Epidermal melanocyte (primary cell): ENCODE results near the gene TLX1.
A peak's percentile ranks its signal among the peaks of the same experiment; 100 is the strongest.

Experiments
- DNase-seq: peaks from one replicate; pipeline ENCODE4 v3.0.0; 2011; ENCODE audit warnings: low spot score; ENCODE audit not compliant: insufficient read length

The TLX1 gene

DNA sequence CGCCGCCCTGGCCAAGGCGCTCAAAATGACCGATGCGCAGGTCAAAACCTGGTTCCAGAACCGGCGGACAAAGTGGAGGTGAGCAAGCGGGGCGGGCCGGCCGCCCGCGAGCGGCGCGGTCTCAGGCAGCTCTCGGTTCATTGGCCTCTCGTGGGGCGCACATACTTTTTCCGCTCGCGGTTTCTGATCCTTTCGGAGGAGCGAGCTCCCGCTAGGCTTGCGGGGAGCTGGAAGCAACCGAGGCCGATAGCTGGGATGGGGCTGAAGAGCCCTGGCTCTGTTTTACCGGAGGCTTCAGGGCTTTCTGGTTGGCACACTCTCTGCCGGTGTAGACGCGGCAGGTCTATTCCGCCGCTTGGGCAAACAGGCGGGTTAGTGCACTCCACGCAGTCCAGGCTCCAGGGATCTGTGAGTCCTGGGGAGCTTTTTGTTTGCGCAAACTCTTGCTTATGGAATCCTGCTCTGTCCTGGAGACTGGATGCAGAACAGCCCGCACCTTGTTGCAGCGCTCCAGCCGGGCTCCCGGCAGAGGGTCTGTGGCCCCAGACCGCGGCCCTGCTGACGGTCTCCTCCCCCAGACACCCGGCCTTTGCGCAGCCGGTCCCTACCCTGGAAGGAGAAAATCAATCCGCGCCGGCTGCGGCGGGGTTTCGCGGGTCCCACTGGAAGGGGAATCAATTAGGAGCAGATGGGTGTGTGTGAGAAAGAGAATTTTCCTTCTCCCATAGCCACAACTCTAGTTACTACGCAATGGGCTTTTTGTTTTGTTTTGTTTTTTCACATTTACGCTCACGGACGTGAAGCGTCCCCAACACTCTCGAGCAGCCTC, 3.4 kb downstream of the TLX1 start:
- DNase-seq = no peak

DNA sequence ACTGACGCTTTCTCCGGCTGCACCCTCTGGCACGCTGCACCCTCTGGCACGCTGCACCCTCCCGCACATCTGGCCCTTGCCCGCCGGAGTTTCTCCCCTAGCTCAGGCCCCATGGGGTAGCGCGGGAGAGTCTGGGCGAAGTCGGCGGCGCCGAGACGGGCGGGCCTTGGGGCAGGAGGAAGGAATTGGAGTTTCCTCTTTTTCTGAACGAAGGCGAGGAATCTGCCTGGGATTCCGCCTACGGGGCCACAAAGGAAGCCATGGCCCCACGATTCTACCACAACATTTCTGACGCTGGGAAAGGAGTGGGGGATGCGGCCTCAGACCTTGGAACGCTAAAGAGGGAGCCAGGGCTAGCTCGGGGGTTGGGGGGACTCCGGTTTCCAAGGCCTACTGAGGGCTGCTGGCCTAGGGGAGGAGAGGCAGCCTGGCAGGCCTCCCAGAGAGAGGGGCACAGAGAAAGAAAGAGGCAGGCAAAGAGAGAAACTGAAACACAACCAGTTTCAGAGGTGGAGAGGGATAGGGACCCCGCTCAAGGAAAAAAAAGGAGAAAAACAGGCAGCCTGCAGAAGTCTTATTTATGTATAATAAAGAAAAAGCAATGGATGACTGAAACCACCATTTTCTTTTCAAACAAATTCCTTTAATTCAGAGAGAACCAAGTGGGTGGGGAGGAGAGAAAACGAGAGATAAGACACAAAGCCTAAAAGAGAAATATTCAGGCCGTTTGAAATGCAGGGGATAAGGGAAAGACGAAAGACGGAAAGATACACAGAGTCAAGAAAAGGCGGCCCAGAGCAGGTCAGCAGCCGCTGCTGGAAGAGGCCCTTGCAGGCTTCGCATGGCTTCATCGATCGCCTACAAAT, 4.3 kb downstream of the TLX1 start:
- no peak for DNase-seq

DNA sequence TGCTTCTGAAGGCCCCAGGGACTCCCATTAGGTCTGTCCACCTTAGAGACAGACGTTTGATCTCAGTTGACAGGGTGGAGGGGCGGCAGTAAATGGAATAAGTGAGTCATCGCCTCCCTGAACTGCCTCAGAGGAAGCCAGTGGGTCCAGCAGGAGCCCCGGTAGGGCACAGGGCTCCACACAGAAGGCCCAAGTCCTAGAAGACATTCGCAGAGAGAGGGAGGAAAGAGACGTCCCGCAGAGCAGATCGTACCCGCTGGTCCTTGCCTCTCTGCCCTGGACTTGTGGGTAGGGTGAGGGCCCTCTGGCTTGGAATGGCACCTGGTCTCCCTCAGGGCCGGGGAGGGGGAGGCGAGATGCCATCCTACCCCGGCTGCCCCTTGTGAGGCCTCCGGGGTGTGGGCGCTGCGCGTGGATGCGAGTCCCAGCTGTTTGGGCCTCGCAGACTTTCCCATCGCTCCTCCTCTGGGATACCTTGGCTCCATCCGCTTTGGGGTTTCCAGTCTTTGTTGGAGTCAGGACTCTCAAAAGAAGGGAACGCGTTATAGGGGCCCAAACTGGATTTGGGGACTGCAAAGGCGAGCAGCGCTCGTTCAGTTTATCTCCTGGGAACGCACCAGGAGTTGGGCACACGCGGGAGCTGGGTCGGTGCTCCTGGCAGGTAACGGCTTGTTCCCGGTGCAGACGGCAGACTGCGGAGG, 5.1 kb downstream of the TLX1 start:
- DNase-seq = no peak

DNA sequence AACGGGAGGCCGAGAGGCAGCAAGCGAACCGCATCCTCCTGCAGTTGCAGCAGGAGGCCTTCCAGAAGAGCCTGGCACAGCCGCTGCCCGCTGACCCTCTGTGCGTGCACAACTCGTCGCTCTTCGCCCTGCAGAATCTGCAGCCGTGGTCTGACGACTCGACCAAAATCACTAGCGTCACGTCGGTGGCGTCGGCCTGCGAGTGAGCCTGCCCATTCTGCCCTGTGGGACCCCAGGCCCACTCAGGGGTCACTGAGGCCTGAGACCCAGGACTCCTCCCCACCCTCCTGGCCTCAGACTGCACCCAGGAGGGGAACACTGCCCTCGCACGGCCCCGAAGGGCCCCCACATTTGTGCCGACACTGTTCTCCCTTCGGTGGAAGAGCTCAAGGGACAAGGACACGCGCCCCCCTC, 5.6 kb downstream of the TLX1 start:
- no peak for DNase-seq

DNA sequence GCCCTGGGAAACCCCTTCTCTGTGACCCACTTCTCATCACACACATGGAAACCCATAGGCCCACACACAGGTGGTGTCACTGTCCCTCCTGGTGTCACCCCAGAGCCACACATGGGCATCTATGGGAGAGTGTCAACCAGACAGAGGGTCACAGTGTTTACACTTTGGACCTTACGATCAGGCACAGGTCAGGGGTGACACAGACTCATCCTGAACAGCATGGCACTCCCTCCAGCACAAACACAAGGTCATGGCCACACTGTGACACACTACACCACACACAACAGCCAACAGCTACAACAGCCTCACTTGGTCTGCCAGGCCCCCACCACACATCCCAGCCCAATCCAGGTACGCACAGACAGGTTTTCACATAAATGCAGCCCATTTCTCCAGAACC, 6.2 kb downstream of the TLX1 start:
- DNase-seq = no peak

DNA sequence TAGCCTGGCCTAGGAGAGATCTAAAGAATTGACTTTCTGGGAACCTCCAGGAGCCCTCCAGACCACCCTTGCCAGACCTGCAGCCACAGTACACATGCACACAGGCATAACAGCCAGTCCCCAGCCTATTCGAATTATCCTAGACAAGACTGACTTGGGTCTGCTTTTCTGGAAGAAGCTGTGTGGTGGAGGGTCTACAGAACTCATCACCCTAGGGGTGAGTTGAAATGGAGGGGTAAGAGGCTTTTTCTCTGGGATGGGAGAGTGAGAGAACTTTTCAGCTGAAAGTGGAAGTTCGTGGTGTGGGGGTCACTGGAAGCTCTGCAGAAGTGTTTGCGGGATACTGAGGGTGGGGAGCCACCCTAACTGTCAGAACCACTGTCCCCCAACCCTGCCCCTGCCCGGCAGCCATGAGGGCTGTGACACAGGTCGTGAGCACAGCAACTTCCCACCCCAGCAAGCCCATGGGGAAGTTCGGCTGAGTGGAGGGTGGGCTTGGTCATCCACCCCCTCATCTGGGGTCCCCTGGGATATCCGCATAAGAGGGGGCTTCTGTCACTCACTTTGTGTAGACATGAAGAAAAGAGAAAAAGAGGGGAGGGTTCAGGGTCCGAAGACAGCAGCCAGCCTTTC, 7.8 kb downstream of the TLX1 start:
- no peak for DNase-seq

DNA sequence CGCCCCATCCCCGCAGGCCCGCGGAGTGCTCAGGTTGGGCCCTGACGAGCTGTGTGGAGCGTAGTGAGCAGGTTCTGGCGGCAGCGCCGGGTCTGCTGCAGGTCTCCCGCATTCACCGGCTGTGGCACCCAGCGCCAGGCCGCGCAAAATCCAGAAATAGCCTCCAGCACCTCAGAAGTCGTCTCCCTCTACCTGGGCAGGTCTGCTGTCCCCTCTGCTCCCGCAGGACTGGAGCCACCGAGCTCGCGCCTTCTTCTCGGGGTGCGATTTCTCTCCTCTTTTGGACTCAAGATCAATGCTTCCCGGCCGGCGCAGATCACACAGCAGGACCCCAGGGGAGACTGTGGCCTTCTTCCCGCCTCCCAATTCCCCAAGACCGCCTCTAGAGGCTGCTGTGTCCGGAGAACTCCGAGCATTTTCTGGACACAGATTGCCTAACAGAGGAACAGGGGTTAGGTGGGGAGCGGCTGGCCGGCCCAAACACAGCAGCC, 8.4 kb downstream of the TLX1 start:
- no peak for DNase-seq

DNA sequence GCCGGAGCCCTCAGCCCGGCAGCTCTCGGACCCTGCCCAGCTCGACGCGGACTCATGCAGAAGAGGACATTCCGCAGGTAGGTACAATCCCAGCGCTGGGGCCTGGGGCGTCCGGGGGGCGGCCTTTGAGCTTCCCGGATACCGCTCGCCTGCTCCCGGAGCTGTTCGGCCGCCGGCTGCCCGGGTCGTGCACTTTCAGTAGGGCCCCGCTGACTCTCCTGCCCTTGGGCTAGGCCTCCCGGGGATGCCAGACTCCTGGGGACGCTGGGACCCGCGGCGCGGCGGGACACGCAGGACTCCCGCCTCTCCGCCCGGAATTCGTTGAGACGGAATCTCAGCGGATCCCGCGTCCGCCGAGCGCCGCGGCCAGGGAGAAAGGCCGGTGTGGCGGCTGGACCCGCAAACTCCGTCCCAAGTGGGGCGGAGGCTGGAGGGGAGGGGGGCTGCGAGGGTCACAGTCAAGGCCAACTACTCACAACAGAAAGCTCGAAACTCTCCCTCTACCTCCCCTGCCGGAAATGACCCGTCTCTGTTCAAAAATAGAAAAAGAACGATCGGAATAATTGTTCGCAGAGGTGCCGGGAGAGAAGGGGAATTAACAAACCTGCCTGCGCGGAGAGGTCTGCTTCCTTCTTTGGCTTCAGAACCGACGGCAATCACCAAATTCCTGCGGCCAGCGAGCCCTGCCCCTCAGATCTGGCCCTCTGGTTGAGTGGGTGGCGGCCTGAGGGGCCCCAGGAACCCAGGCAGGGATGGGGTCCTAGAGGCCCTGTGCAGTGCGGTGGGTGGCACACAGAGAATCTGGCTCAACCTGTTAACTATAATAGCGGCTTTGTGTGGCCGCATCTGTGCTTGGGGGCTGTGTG, 9.2 kb downstream of the TLX1 start:
- no peak for DNase-seq

DNA sequence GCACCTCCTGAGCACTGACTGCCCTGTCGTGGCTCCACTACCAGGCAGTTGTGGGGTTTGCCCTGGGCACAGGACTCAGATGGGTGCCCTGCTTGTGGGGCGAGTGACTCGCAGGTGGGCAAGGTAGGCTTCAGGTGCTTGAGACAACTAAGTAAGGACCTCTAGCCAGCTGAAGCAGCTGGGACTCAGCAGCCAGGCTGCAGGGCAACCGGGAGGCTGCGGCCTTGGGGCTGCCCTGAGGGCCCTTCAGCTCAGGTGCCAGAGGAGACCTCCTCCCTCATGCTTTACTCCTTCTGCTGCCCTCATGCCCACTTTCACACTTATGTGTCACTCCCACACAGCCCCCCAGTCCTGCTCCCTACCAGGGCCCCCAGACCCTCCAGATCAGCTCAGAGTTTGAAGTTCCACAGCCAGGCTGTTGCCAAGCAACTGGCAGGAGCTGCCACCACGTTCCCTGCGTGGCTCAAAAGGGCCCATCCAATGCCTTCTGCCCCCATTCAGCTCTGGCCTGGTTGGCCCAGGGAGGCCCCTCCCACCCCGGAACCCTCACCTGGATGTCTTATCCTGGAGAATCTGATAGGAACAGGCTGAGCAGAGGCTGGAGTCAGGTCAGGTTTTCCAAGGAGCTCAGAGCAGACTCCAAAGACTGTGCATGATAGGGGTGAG, 10.0 kb downstream of the TLX1 start:
- no peak for DNase-seq

DNA sequence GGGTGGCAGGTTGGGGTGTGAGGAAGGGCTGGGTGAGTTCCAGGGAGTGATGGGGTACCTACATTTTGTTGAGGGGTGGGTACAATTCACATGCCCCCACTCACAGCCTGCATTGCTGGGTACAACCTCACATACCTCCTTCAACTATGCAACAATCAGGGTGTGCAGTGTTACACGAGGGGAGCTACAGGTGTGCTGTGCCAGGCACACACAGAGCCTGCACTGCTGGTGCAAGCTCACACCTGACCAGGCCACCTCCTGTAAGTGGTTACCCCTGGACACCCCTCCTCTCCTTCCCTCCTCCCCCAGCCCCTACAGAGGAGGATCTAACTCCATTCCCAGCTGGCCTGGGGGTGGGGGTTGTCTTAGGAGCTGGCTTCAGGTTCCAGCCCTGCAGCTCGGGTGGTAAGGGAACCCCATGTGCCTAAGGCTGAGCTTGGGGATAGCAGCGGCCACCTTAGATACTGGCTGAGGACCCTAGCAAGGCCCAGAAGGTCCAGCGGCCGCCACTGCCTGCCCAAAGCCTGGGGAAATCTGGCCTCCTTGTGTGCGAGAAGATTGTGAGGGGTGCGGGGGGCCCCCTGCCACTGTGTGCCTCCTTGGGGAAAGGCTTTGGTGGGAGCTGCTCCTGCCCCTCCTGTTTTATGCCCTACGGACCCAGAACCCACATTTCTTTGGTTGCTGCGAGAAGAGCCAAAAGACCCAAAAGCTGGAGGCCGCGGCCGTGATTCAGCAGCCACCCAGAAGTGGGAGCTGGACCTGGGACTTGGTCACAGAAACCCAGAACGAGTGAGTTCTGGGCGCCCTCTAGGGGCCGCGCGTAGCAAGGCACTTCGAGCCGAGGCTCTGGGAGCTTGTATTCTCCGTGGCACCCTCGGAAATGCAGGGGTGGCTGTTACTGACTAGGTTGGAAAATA, 10.8 kb downstream of the TLX1 start:
- peak; percentile 91 for DNase-seq

DNA sequence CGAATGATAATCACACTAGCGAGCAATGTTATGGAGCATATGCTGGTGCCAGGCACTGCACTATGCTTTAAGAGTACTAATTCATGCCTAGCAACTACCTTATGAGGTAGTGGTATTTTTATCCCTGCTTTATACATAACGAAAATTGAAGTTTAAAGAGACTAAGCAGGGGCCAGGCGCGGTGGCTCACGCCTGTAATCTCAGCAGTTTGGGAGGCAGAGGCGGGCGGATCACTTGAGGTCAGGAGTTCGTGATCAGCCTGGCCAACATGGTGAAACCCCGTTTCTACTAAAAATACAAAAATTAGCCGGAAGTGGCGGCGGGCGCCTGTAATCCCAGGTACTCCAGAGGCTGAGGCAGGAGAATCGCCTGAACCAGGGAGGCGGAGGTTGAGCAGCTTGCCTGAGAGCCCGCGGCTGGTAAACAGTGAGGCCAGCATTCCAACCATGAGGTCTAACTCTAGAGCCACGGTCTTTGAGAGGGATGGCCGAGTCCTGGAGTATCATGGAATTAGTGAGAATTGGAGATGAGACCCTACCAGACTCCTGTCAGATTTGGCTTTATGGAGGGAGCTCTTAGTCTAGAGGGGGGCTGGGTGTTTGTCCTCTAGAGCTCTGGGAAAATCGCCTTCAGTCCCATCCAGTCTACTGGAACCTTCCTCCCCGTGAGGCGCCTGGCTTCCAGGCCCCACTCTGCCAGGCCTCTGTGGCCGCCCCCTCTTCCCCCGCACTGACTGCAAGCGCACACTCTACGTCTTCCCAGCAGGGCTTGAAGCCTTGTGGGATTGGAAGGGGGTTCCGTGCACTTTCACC, 11.6 kb downstream of the TLX1 start:
- no peak for DNase-seq

DNA sequence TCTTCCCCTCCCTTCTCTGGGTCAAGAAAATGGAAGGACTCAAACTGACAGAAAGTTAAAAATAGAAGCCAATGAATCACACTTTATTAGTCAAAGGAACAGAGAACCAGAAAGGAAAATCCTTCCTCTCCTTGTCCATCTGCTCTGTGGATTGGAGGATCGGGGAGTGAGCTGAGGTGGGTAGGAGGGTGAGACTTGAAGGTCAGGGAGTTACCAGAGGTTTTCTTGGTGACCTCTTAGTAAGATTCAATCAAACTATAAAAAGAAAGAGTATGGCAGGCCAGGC, 12.2 kb downstream of the TLX1 start:
- no peak for DNase-seq

DNA sequence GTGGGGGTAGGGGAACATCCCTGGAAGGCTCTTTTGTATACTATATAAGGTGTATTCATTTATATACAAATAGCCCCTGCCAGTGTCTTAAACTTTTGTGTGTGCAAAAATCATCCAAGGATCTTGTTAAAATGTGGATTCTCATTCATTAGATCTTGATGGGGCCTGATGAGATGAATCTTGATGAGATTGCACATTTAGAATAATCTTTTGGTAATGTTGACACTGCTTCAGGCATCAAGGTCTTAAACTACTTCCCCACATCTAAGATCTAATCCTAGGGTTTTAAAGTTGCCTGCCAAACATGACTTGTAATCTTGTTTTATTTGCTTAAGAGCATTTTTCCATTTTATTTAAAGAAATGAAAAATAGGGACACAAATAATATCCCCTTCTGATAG, 13.0 kb downstream of the TLX1 start:
- DNase-seq = no peak

DNA sequence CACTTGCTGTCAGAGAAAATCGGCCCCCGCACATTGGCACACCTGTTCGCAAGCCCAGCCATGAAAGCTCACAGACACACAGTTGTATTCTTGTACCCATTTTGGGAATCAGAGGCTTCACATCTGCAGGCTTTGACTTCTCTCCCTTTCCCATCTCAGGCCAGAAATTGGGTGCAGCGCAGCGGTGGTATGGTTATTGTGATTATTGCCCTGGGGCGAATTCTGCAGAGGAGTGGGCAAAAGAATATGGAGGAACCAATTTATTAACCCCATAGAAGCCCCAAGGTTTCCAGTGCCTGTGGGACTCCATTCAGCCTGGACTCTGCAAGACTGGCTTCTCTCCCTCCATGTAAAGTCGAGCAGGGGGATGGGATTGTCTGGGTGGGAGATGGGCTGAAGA, 14.0 kb downstream of the TLX1 start:
- DNase-seq = no peak

DNA sequence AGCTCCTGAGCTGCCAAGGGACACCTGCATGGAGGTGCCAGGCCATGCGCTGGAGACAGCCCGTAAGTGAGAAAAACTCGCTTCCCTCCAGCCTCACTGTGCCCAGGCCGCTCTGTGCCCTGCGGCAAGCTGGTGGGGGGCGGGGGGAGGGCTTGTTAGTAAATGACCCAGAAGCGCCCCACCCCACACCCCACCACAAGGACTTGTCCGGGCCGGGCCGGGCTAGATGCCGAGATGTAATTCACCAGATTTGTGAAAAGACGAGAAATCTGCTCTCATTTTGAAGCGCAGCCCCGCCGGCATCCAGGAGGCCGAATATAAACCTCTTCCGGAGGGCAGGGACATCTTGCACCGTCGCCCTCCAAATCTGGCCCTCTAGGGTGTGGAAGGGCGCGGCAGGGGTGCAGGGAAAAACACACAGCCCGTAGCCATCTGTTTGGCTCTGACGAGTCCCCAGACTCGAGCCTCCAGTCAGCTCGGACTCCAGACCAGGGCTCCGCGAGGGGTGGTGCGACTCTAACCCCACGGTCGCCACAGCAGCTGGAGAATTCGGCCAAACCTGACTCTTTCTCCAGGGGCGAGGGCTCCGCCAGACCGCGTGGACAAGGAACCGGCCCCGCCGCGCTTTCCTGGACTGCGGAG, 14.8 kb downstream of the TLX1 start:
- DNase-seq = no peak

DNA sequence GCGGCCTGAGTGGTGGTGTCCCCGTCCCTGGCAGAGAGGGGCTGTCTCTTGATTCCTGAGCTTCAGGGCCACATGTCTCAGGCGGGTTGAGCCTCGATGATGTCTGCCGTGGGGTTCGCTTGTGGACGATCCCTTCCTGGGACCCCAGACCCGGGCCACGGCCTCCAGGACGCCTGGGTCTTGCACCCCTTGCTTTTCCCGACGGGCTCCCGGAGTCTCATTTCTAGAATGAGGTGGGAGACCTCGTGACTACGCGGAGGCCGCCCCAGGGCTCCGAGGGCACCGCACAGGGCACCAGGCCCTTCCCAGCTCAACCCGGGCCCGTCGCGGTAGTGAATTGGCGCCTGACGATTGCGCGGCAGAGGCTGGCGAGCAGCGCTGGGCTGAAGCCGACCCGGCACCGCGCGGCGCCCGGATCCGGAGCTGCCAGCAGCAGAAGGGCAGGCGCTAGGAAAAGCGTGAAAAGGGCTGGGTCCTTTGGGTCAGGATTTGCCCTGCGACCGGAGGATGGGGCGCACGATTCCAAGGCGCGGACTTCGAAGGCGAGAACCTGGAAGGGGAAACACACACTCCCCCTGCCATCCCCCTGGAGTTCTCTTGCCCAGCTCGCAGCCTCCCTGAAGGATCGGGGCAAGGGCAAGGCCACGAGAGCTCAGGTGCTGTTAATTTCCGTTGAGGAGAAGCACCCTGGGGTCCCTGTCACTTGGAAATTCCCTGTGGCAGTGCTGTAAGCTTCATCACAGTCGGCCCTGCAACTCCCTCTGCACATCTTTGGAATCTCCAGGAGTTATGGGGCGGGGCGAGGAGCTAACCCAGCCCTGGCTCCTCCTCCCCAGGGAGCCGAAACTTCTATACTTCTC, 15.5 kb downstream of the TLX1 start:
- DNase-seq = peak; percentile 15

DNA sequence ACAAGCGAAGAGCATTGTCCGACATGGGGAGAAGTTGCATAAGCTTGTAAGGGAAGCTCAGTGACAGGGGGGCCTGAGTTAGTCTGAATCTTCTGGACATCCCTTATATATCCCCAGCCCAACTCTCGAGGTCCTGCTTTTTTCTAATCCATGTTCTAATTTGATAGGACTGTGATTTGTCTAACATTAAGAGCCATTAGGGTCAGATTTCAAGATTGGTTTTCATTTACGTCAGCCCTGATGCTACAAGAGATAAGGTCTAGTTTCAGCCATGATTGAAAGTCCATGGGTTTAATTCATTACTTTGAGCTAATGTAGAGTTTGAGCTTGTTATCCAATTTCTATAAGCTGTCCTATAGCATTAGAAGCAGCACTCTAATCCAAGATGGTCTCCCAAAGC, 20.3 kb downstream of the TLX1 start:
- no peak for DNase-seq
